Upper lobe of left lung (tissue), 4 donors: ENCODE data around the gene GSTO2.

Source experiments
- CTCF ChIP-seq, 6 experiments: fragments of 450-650 bp in 4 of 6; fragments of 200-600 bp in 2 of 6; sonication (generic) in 2 of 6; IDR thresholded peaks; one replicate each; pipeline ENCODE4 v1.5.1; 2016 to 2019; ENCODE audit warnings: antibody characterized with exemption in 6 of 6
- EP300 ChIP-seq, 4 donors: sonication (generic); formaldehyde crosslinking; IDR thresholded peaks; one replicate each; pipeline ENCODE4 v1.5.1; 2017; ENCODE audit warnings: antibody characterized with exemption in 4 of 4, control low read depth in 2 of 4
- POLR2A ChIP-seq, 4 donors: fragments of 450-650 bp; IDR thresholded peaks; one replicate each; pipeline ENCODE4 v1.5.1; 2016 to 2017; ENCODE audit warnings: antibody characterized with exemption in 4 of 4, mild to moderate bottlenecking in 2 of 4
- POLR2AphosphoS5 ChIP-seq, 2 donors: sonication (generic); formaldehyde crosslinking; IDR thresholded peaks; one replicate each; pipeline ENCODE4 v1.5.1; 2017; ENCODE audit warnings: antibody characterized with exemption in 2 of 2

GRCh38 chr10:104297697-104298660, 29.0 kb downstream of the GSTO2 start:
- TF ChIP-seq CTCF (IDR thresholded peaks at IDR 0.05) = peak in 2 of 6 experiments; percentile 19 to 27
- no peak for TF ChIP-seq POLR2A (IDR thresholded peaks at IDR 0.05)
- no peak for TF ChIP-seq POLR2AphosphoS5 (IDR thresholded peaks at IDR 0.05)
- TF ChIP-seq EP300 (IDR thresholded peaks at IDR 0.05) = no peak
